Mammary epithelial cell (primary cell): Measurements from ENCODE around the gene EP300.
"Not testable (repeated sequence)": the region's sequence is repeated elsewhere in the genome, so short reads cannot be mapped to it uniquely, and the experiment has no call there.

Experiments used
- CTCF ChIP-seq, 2 donors: IDR thresholded peaks in 1 of 2; conservative IDR thresholded peaks in 1 of 2; 2 replicates each; pipeline ENCODE4 v1.5.1; 2011 to 2012; ENCODE audit warnings: inconsistent platforms in 2 of 2, low read length in 2 of 2, mild to moderate bottlenecking in 2 of 2, control low read depth in 1 of 2, low read depth in 1 of 2; ENCODE audit not compliant: insufficient read depth in 1 of 2; ENCODE audit errors: extremely low read depth in 1 of 2
- EZH2 ChIP-seq: IDR thresholded peaks from 2 replicates; pipeline ENCODE4 v1.6.1; 2012; ENCODE audit warnings: low read length, inconsistent platforms, borderline replicate concordance

GRCh38 chr22:41064326-41064725, 28.1 kb upstream of the EP300 start:
- not testable (repeated sequence) for TF ChIP-seq CTCF (conservative IDR thresholded peaks at IDR 0.05 in 1 of 2, IDR thresholded peaks at IDR 0.05 in 1 of 2; ENCODE audit: extremely low read depth in 1 of 2, insufficient read depth in 1 of 2, low read depth in 1 of 2, low read length in 2 of 2); EZH2
